ENCODE measurements around the gene HOMEZ. TPM values are rescaled to one million over a fixed set of nuclear protein-coding genes. Genes with fewer than 3 reads are reported as not detected.
"Not testable (repeated sequence)": the region's sequence is repeated elsewhere in the genome, so short reads cannot be mapped to it uniquely, and the experiment has no call there.

The HOMEZ gene
- total RNA-seq, 1 donor from 2014 or later: 7.9 TPM

- ATAC-seq: peak; percentile 53
- DNase-seq: peak; percentile 51
- intact Hi-C loops (cut with micrococcal nuclease): no loop called here
These were observed 9.0 kb upstream of the HOMEZ start for GRCh38 chr14:23294734-23295561.

DNA sequence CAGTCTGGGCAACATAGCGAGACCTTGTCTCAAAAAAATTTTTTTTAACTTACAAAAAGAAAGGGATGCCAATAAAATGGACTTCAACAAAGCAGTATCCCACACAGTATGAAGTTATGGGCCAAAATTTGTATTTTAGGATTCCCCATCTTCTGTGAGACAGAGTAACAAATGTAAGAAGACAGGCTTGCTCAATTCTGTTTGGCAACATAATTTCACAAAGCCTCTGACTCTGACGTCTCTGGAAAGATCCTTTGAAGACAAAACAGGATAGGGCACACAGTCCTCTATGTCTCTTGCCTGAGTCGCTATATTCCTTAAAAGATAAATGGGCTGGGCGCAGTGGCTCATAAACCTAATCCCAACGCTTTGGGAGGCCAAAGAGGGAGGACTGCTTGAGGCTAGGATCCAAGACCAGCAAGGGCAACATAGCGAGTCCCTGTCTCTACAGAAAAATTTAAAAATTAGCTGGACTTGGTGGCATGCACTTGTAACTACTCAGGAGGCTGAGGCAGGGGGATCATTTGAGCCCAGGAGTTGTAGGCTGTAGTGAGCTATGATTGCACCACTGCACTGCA is 1.1 kb upstream of the HOMEZ start:
- intact Hi-C loops (cut with micrococcal nuclease): no loop called here
- ATAC-seq: no peak
- DNase-seq: no peak

GRCh38 chr14:23285530-23286019 is 357 bp downstream of the HOMEZ start:
- no peak for DNase-seq
- ATAC-seq: peak; percentile 41
- intact Hi-C loops (cut with micrococcal nuclease): no loop called here

DNA sequence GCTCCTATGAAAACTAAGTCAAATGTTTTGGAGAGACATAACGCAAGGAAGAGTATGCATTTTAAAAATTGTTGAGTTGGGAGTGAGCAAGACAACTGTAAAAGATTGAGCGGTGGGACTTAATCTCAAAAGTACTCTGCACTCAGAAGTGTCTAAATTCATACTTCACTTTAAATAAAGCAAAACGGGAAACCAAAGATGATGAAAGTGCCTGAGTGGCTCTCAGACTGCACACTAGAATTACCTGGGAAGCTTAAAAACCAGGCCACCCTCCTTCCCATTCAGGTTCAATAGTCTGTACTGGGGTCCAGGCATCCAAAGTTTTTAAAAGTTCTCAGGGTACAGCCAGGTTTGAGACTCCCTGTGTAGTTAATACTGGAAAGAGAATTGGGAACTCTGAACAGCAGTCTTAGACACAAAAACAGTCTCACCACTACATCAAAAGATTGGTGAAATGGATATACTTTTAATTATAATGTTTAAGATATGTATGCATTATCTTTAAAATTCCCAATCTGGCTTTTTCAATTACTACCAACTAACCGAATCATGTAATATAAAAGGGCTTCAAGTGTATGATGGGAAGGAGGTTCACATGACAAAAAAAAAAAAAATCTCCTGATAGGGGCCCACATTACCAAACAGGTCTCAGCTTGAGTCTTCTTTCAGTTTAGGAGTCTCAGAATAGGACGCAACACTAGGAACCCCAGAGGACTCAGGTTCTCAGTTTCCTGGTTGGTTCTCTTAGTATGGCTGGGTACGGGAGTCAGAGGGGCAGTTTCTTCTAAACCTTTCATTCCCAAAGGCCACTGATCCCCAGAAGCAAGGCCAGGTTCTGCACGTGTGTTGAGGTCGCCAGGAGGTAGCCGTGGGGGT is 1.0 kb downstream of the HOMEZ start:
- intact Hi-C loops (cut with micrococcal nuclease): no loop called here
- no peak for DNase-seq
- ATAC-seq: peak; percentile 11

- intact Hi-C loops (cut with micrococcal nuclease): no loop called here
- DNase-seq (no peak), ATAC-seq (no peak)
These were observed 4.7 kb downstream of the HOMEZ start for GRCh38 chr14:23281247-23281646.

DNA sequence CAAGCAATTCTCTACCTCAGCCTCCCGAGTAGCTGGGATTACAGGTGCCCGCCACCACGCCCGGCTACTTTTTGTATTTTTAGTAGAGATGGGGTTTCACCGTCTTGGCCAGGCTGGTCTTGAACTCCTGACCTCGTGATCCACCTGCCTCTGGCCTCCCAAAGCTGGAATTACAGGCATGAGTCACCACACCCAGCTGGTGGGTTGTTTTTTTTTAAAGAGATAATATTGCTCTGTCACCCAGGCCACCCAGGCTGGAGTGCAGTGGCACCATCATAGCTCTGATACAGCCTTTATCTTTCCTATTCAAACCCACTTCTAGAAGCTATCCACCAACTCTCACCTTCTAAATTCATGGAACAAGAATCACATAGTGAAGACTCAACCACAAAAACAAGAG is 8.0 kb downstream of the HOMEZ start:
- intact Hi-C loops (cut with micrococcal nuclease); DNase-seq; ATAC-seq: not testable (repeated sequence)

DNA sequence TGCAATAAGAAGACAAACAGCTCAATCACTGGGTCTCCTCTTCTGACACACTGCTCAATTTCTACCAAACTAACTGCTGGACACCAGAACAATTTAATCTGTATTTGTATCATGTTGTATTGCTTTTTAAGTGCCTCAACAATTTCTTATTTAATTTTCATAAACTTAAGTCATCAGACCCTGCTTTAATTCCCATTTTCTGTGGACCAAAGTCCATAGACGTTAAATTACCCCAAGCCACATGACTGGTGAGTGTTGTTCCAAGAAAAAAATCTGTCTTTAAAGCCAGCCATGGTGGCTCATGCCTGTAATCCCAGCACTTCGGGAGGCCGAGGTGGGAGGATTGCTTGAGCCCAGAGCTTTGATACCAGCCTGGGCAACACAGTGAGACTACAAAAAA is 8.7 kb downstream of the HOMEZ start:
- DNase-seq: no peak
- intact Hi-C loops (cut with micrococcal nuclease): no loop called here
- no peak for ATAC-seq

- ATAC-seq (no peak), DNase-seq (no peak)
- intact Hi-C loops (cut with micrococcal nuclease): no loop called here
These were observed 10.5 kb downstream of the HOMEZ start for GRCh38 chr14:23275412-23275811.

GRCh38 chr14:23269193-23269592 is 16.7 kb downstream of the HOMEZ start:
- no peak for DNase-seq
- ATAC-seq: no peak
- intact Hi-C loops (cut with micrococcal nuclease): no loop called here

DNA sequence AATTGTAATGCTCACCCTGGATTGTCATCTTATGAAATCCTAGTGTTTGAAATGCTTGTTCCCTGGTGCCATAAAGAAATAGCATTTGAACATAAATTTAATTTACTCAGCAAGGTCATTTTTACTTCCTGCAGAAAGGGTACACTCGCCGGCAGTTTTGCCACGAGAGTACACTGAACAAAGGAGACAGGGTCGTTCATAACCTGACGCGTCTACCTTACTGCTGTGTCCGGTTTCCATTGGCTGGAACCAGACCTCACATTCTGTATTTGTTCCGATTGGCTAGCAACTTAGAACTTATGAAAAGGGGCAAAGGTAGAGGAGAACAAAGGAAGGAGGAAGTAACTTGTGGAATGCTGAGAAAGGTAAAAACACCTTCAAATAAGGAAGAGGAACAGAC is 25.1 kb downstream of the HOMEZ start:
- ATAC-seq; intact Hi-C loops (cut with micrococcal nuclease): not testable (repeated sequence)

DNA sequence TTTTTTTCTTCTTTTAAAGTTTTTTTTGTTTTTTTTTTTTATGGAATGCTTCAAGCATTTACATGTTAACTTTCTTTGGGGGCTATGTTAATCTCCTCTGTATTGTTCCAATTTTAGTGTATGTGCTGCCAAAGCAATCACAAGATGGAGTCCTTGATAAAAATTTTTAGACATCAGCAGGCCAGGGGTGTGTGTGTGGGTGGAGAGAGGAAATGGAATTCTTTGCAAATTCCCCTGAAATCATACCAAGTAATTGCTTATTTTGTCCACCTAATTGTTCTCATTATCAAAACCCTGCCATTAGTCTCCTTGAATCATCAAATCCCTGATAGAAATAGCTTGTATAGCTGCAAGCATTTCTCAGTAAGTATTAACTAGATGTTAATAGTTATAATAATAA is 26.5 kb downstream of the HOMEZ start:
- intact Hi-C loops (cut with micrococcal nuclease): no loop called here
- no peak for DNase-seq
- no peak for ATAC-seq

More for the DNA sequence above, 25.1 kb downstream of the HOMEZ start:
- not testable (repeated sequence) for DNase-seq

GRCh38 chr14:23258256-23258655 is 27.7 kb downstream of the HOMEZ start:
- intact Hi-C loops (cut with micrococcal nuclease): no loop called here
- no peak for DNase-seq
- ATAC-seq: no peak

- no peak for DNase-seq
- ATAC-seq: no peak
- intact Hi-C loops (cut with micrococcal nuclease): no loop called here
These were observed 33.3 kb downstream of the HOMEZ start for GRCh38 chr14:23252420-23253333.

GRCh38 chr14:23252006-23252405 is 33.9 kb downstream of the HOMEZ start:
- intact Hi-C loops (cut with micrococcal nuclease): no loop called here
- no peak for DNase-seq
- no peak for ATAC-seq

DNA sequence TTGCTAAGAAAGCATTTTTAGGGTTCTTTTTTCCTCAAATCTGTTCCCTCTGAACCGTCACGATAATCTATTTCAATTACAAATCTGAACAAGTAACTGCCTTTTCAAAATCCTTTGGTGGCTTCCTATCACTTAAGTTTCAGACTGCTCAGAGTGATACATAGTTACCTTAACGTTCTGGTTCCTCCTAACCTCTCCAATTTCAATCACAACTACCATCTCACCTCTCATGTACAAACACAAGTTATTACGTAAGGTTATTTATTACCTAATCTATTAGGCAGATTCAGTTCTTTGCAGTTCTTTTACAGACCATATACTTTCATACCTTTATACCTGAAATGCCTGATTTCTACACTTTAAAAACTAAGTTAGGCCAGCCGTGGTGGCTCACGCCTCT is 36.1 kb downstream of the HOMEZ start:
- ATAC-seq (no peak), DNase-seq (no peak)
- intact Hi-C loops (cut with micrococcal nuclease): no loop called here

DNA sequence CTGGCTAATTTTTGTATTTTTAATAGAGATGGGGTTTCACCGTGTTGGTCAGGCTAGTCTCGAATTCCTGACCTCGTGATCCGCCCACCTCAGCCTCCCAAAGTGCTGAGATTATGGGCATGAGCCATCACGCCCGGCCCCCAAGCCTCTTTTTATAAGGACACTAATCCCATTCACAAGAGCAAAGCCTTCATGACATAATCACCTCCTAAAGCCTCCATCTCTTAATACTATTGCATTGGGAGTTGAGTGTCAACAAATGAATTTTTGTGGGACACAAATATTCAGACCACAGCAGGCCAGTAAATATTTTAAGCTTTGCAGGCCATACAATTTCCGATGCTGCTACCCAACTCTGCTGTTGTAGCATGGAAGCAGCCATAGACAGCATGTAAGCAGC is 37.3 kb downstream of the HOMEZ start:
- intact Hi-C loops (cut with micrococcal nuclease): no loop called here
- ATAC-seq (no peak), DNase-seq (no peak)

GRCh38 chr14:23245282-23245681 is 40.6 kb downstream of the HOMEZ start:
- ATAC-seq (no peak), DNase-seq (no peak)
- intact Hi-C loops (cut with micrococcal nuclease): no loop called here

GRCh38 chr14:23243066-23243465 is 42.9 kb downstream of the HOMEZ start:
- no peak for ATAC-seq
- DNase-seq: no peak
- intact Hi-C loops (cut with micrococcal nuclease): no loop called here

DNA sequence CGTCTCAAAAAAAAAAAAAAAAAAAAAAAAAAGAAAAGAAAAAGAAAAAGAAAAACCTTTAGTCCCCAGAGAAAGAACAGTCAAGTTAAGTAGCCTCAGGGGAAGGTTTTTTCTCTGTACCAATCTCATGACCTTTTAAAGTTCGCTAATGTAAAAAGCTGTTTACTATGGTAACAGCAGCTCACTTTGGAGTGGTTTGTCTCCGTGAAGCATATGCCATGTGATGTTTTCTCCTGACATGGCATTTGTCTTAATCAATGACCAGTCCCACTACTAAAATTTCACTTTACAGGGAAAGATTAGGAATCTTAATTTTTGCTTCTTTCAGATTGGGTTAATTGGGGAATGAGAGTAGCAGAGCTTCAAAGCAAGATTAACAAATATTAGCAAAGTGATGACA is 43.9 kb downstream of the HOMEZ start:
- DNase-seq: no peak
- intact Hi-C loops (cut with micrococcal nuclease): no loop called here
- ATAC-seq: no peak
